Retinal pigment epithelial cell (primary cell): Measurements from ENCODE around the gene SFN.
"Not testable (repeated sequence)": the region's sequence is repeated elsewhere in the genome, so short reads cannot be mapped to it uniquely, and the experiment has no call there.

ENCODE experiments used
- DNase-seq: peaks from one replicate; pipeline ENCODE4 v3.0.0-alpha.2; 2010; ENCODE audit warnings: low read depth
- H3K4me3 ChIP-seq: 2 replicates; pipeline ENCODE4 v1.5.1; 2011; ENCODE audit warnings: mild to moderate bottlenecking, low read length, control low read depth, moderate library complexity
- CTCF ChIP-seq: conservative IDR thresholded peaks from 2 replicates; pipeline ENCODE4 v1.5.1; 2011; ENCODE audit warnings: low read depth, low read length, control low read depth, inconsistent platforms

SFN gene

GRCh38 chr1:26858160-26858559 lies 4.8 kb upstream of the SFN start:
- no peak for TF ChIP-seq CTCF
- no peak for DNase-seq
- H3K4me3 ChIP-seq, result no peak overlapping the region

DNA sequence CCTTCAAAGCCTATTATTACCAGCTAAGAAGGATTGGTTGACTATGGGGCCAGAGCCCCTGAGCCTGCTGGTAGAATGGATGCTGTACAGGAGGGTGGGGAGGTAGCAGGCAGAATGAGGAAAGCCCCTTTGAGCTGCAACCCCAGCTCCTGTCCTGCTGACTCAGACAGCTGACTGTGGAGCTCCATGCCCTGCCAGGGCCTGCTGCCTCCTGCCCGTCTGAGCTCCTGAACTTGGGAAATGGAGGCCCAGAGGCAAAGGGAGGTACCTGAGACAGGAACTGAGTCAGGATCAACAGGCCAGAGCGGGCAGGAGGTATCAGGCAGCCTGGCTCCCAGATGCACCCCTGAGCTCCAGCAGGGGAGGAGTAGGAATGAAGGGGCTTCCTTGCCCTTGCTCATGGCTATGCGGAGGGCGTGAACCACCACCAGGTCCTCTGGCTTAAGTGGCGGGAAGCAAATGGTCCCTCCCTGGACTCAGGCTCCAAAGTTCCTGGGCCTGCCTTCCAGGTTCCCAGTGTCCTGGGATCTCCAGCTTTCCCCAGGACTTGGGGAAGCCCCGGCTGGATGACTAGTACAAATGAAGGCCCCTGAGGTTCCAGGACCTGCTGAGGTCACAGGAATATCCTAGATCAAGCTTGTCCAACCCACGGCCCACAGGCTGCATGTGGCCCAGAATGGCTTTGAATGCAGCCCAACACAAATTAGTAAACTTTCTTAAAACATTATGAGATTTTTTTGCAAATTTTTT lies 3.9 kb upstream of the SFN start:
- H3K4me3 ChIP-seq, result no peak overlapping the region
- no peak for DNase-seq
- no peak for TF ChIP-seq CTCF

- DNase-seq, result no peak
- peak; percentile 44 for TF ChIP-seq CTCF
- no peak overlapping the region for H3K4me3 ChIP-seq
Observed at GRCh38 chr1:26861286-26861701, 1.7 kb upstream of the SFN start.

DNA sequence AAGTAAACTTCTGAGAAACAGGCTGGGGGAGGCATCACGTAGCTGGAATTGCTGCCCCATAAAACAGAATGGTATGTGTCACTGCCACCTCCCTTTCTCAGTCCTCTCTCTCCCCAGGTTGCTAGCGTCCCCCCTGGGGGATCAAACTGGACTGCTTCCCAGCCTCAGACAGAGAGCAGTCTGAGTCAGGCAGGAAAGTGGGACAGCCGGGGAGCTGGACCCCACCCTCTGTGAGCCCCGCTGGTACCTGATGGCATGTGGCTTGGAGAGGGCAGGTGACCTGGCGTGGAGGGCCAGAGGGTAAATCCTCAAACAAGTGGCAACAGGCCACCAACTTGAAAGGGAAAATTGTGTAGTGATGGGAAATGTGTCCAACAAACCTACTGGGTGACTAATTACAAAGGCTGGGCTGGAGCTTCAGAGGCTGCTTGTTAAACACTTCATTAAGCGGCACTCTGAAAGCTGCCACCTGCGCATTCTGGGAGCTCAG lies 1.0 kb upstream of the SFN start:
- DNase-seq, result no peak
- TF ChIP-seq CTCF, result no peak
- H3K4me3 ChIP-seq, result no peak overlapping the region

DNA sequence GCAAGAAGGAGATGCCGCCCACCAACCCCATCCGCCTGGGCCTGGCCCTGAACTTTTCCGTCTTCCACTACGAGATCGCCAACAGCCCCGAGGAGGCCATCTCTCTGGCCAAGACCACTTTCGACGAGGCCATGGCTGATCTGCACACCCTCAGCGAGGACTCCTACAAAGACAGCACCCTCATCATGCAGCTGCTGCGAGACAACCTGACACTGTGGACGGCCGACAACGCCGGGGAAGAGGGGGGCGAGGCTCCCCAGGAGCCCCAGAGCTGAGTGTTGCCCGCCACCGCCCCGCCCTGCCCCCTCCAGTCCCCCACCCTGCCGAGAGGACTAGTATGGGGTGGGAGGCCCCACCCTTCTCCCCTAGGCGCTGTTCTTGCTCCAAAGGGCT lies 732 bp downstream of the SFN start:
- TF ChIP-seq CTCF, result no peak
- no peak overlapping the region for H3K4me3 ChIP-seq
- no peak for DNase-seq

GRCh38 chr1:26864610-26865480 lies 1.9 kb downstream of the SFN start:
- peak; percentile 89 for DNase-seq
- H3K4me3 ChIP-seq, result peak overlapping the region; percentile 61
- TF ChIP-seq CTCF, result no peak

GRCh38 chr1:26873097-26873496 lies 10.1 kb downstream of the SFN start:
- H3K4me3 ChIP-seq, DNase-seq: not testable (repeated sequence)
